Measurements from ENCODE around the gene KLHL7. TPM values are rescaled to one million over a fixed set of nuclear protein-coding genes. Genes with fewer than 3 reads are reported as not detected.
"Not testable (repeated sequence)": the region's sequence is repeated elsewhere in the genome, so short reads cannot be mapped to it uniquely, and the experiment has no call there.

The KLHL7 gene
- polyA plus RNA-seq, 3 donors from 2014 or later: 21.9 to 38.9 (median 27.7) TPM

DNA sequence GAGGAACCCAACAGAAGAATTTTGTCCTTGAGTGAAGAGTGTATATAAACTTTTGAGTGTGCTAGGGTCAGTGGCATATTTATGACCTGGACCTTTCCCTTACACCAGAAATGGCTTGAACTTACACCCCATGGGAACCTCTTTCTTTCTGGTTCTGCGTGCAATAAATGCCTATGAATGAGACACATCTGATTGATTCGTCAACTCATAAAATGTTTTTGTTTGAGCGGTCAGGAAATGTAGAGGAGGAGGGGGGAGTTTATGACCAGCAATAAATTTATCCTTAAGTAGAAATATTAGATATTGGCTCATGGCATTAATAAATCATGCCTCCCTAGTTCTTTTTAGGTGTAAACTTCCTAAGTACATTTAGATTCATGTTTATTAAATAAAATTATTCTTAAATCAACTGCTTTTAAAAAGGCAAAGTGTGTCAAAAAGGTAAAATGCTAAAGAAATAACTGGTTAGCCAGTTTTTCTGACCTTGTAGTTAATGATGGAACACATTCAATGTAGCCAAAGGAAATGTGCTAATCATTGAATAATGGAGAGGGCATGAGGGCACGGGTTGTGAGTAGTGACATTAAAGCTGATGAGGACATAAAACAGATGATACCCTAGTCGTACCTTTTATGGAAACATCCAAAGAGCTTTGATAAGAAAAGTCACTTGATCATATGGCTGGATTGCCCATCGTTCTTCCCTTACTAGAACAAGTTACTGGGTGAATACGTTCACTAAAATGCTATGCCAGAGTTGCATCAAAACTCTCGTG, 62.7 kb downstream of the KLHL7 start:
- no peak for DNase-seq
- H3K9me3 Mint-ChIP-seq: no peaks in the 10 kb centered on the region
- no peak overlapping the region for H3K27ac Mint-ChIP-seq
- H3K36me3 Mint-ChIP-seq: peaks cover 4 to 17% (median 8%) of the 10 kb centered on the region in 3 donors
- no peaks in the 10 kb centered on the region for H3K4me1 Mint-ChIP-seq
- H3K4me3 Mint-ChIP-seq: no peak overlapping the region
- no peaks in the 10 kb centered on the region for H3K27me3 Mint-ChIP-seq (ENCODE audit: low read depth in 3 of 3)

DNA sequence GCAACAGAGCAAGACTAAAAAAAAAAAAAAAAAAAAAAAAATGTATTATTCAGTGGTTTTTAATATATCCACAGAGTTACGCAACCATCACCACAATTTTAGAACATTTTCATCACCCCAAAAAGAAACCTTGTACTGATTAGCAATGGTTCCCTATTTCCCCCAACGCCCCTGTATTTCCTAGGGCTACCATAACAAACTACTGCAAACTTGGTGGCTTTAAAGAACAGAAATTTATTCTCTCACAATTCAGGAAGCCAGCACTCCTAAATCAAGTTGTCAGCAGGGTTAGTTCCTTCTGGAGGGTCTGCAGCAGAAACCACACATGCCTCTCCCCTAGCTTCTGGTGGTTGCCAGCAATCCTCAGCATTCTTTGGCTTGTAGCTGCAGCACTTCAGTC, 70.4 kb downstream of the KLHL7 start:
- Mint-ChIP-seq H3K9me3 (no peaks in the 10 kb centered on the region), H3K4me3 (no peak overlapping the region), H3K36me3 (peaks cover 0 to 17% (median 8%) of the 10 kb centered on the region in 3 donors), H3K4me1 (peaks cover 7 to 10% of the 10 kb centered on the region in 2 donors), H3K27ac (no peak overlapping the region), H3K27me3 (ENCODE audit: low read depth in 3 of 3) (peaks cover 0 to 5% (median under 1%) of the 10 kb centered on the region in 3 donors)
- no peak for DNase-seq

DNA sequence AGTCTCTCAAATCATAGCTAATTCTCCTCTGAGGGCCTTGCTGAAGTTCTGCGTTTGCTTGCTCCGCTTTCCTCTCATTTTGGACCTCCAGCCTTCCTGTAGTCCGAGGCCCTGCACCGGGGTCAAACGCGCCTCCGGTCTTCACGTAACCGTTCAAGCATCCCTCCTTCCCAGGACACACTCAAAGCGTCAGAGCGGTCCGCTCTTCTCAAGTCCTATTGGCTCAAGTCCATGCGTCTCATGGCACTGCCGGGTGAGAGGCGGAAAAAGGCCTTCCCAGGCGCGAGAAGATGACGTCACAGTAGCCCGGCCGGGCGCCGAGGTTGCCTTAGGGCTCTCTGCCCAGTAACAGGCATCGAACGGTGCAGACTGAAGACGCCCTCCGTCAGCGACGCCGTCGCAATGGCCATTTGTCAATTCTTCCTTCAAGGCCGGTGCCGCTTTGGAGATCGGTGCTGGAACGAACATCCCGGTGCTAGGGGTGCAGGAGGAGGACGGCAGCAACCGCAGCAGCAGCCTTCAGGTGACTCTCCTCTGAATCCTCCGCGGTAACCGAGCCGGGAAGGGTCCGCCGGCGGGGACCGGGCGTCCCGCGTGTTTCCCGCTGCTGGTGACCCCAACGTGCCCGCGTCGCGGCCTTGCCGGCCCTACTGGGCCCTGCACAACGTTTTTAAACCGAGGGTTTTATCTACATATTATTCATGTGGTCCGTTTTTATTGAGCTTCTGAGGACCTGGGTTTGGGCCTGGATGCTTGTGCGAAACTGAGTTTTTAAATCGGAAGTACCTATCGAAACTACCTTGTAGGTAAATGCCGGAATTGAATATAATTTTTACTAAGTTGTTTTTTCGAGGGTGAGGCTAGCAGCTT, 76.3 kb downstream of the KLHL7 start, which contains the start of gene NUP42:
TSS of gene NUP42 (plus strand) at position 365 of the 870 bp plus-strand sequence. CDS start at position 403, 38 bp downstream.
- Mint-ChIP-seq H3K36me3 (no peaks in the 10 kb centered on the region), H3K9me3 (peaks cover 0 to 2% (median 0%) of the 10 kb centered on the region in 6 donors), H3K27me3 (ENCODE audit: low read depth in 3 of 3) (peaks cover 8 to 19% (median 16%) of the 10 kb centered on the region in 3 donors), H3K27ac (peak within 1 kb of the TSS; percentile 97 to 99 (median 98)), H3K4me1 (peaks cover 35 to 64% of the 10 kb centered on the region in 2 donors), H3K4me3 (peak within 1 kb of the TSS; percentile 93 to 99 (median 96))
- peak; percentile 95 for DNase-seq

DNA sequence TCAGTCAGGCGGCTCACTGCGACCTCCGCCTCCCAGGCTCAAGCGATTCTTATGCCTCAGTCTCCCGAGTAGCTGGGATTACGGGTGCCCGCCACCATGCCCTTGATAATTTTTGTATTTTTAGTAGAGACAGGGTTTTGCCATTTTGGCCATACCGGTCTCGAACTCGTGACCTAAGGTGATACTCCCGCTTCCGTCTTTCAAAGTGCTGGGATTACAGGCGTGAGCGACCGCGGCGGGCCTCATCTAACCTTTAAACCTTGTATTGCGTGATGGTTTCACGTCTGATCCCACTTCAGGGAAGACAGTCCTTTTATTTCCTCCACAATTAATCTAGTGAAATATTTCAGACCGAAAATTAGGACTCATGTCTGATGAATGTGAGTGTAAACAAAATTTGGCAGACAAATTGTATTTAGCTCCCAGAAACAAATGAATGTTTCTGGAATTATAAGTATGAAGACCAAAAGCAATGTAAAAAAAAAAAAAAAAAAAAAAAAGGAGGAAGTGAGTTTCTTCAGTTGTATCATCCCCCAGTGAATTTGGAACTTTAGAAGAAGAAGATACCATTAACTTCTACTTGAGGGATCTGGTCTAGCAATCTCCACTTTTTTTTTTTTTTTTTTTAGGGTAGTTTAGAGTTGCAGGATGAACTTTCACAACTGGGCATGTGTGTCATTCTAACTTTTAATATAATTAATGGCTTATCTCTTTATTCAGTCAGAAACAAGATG, 77.9 kb downstream of the KLHL7 start:
- peak overlapping the region; percentile 74 to 96 (median 93) for H3K4me3 Mint-ChIP-seq
- peaks cover 0 to 6% (median 0%) of the 10 kb centered on the region in 3 donors for H3K36me3 Mint-ChIP-seq
- peaks cover 8 to 19% (median 16%) of the 10 kb centered on the region in 3 donors for H3K27me3 Mint-ChIP-seq (ENCODE audit: low read depth in 3 of 3)
- DNase-seq: no peak
- peaks cover 37 to 69% of the 10 kb centered on the region in 2 donors for H3K4me1 Mint-ChIP-seq
- peak overlapping the region; percentile 62 to 97 (median 82) for H3K27ac Mint-ChIP-seq
- peaks cover 0 to 2% (median 0%) of the 10 kb centered on the region in 6 donors for H3K9me3 Mint-ChIP-seq

DNA sequence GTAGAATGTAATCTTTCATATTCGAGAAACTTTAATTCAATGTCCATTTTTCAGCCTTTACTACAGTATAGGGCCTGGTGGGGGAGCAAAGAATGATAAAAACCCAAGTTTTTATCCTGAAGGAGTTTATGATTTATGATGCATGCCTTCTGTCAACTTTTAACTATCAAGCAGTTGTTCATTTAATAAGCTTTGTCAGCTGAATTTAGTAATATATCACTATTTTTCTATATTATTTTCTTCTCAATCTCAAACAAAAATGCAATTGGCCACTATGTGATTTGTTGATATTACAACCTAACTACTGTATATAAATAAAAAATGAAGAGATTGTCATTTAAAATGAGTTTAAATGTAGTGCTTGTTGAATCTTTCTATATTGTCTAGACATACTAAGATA, 78.7 kb downstream of the KLHL7 start:
- H3K9me3 Mint-ChIP-seq: peaks cover 0 to 2% (median 0%) of the 10 kb centered on the region in 6 donors
- H3K4me3 Mint-ChIP-seq: peak overlapping the region in 4 of 5 donors; percentile 2 to 38 (median 29)
- H3K27me3 Mint-ChIP-seq (ENCODE audit: low read depth in 3 of 3): peaks cover 8 to 19% (median 16%) of the 10 kb centered on the region in 3 donors
- H3K27ac Mint-ChIP-seq: peak overlapping the region in 1 of 6 donors; percentile 39
- peaks cover 0 to 6% (median 0%) of the 10 kb centered on the region in 3 donors for H3K36me3 Mint-ChIP-seq
- DNase-seq: no peak
- H3K4me1 Mint-ChIP-seq: peaks cover 37 to 69% of the 10 kb centered on the region in 2 donors

GRCh38 chr7:23184709-23185359, 79.2 kb downstream of the KLHL7 start:
- DNase-seq: no peak
- Mint-ChIP-seq H3K36me3 (peaks cover 0 to 6% (median 0%) of the 10 kb centered on the region in 3 donors), H3K9me3 (peaks cover 0 to 2% (median 0%) of the 10 kb centered on the region in 6 donors), H3K4me3 (no peak overlapping the region), H3K4me1 (peaks cover 37 to 69% of the 10 kb centered on the region in 2 donors), H3K27ac (peak overlapping the region in 2 of 6 donors; percentile 7 to 26), H3K27me3 (ENCODE audit: low read depth in 3 of 3) (peaks cover 8 to 19% (median 16%) of the 10 kb centered on the region in 3 donors)

DNA sequence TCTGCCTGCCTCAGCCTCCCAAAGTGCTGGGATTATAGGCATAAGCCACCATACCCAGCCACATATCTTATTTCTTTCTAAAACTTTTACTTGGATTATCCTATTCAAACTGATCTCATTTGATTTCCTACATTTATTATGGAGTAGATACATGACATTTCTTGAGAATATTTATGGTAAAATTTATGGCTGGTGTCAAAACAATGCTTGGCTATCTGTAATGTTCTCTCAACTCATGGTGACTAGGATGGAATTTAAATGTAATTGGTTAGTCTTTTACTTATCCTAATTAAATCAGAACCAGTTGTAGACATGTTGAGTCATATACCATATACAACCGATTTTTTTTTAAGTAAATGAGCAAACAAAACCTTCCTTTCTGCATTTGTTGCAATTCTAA, 80.4 kb downstream of the KLHL7 start:
- Mint-ChIP-seq H3K4me3 (no peak overlapping the region), H3K4me1 (peaks cover 29 to 62% of the 10 kb centered on the region in 2 donors), H3K27ac (no peak overlapping the region), H3K27me3 (ENCODE audit: low read depth in 3 of 3) (peaks cover 8 to 16% (median 15%) of the 10 kb centered on the region in 3 donors), H3K9me3 (peaks cover 0 to 2% (median 0%) of the 10 kb centered on the region in 6 donors), H3K36me3 (peaks cover under 1 to 9% (median 2%) of the 10 kb centered on the region in 3 donors)
- no peak for DNase-seq

- H3K4me1 Mint-ChIP-seq: peaks cover 1 to 22% of the 10 kb centered on the region in 2 donors
- no peaks in the 10 kb centered on the region for H3K9me3 Mint-ChIP-seq
- H3K4me3 Mint-ChIP-seq: no peak overlapping the region
- peaks cover 12 to 28% (median 12%) of the 10 kb centered on the region in 3 donors for H3K36me3 Mint-ChIP-seq
- H3K27ac Mint-ChIP-seq: no peak overlapping the region
- DNase-seq: no peak
- no peaks in the 10 kb centered on the region for H3K27me3 Mint-ChIP-seq (ENCODE audit: low read depth in 3 of 3)
Measured at GRCh38 chr7:23191022-23191421, 85.4 kb downstream of the KLHL7 start.

GRCh38 chr7:23193650-23194227, 88.2 kb downstream of the KLHL7 start:
- not testable (repeated sequence) for H3K4me1 Mint-ChIP-seq; H3K27me3 Mint-ChIP-seq (ENCODE audit: low read depth in 3 of 3); H3K27ac Mint-ChIP-seq; H3K4me3 Mint-ChIP-seq; DNase-seq; H3K9me3 Mint-ChIP-seq
- peaks cover 17 to 33% (median 21%) of the 10 kb centered on the region in 3 donors for H3K36me3 Mint-ChIP-seq

DNA sequence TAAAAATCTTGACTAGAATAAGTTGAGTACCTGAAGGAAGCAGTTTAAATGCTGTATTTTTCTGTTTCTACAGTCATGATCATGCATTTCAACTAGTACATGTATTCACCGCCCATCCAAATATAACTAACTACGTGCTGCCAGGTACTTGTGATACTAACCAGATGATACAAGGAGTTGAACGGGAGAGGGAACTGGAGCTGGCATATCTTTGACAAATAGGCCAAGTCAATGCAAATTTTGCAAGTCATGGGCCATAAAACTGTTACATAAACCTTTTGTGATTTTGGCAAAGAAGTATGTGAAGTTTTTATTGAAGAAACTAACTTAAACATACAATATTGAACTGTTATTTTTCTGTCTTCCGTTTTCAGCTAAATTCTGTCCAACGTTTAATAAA, 90.7 kb downstream of the KLHL7 start:
- Mint-ChIP-seq H3K27ac (no peak overlapping the region), H3K4me1 (peaks cover 0 to 2% of the 10 kb centered on the region in 2 donors), H3K4me3 (no peak overlapping the region), H3K27me3 (ENCODE audit: low read depth in 3 of 3) (no peaks in the 10 kb centered on the region), H3K36me3 (peaks cover 16 to 46% (median 26%) of the 10 kb centered on the region in 3 donors), H3K9me3 (no peaks in the 10 kb centered on the region)
- DNase-seq: no peak

DNA sequence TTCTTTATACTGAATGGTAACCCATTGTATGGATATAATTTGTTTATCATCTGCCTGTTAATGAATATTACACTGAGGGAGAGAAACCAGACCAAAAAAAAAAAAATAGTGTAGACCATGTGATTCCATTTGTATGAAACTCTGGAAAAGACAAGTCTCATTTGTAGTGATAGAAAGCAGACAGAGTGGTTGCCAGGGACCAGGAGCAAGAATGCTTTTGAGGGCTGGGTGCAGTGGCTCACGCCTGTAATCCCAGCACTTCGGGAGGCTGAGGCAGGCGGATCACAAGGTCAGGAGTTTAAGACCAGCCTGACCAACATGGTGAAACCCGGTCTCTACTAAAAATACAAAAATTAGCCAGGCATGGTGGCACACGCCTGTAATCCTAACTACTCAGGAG, 92.2 kb downstream of the KLHL7 start:
- not testable (repeated sequence) for DNase-seq; H3K4me1 Mint-ChIP-seq; H3K27me3 Mint-ChIP-seq (ENCODE audit: low read depth in 3 of 3); H3K9me3 Mint-ChIP-seq; H3K4me3 Mint-ChIP-seq
- H3K36me3 Mint-ChIP-seq: peaks cover 15 to 41% (median 27%) of the 10 kb centered on the region in 3 donors
- H3K27ac Mint-ChIP-seq: peak overlapping the region in 2 of 6 donors; percentile 12 to 55

DNA sequence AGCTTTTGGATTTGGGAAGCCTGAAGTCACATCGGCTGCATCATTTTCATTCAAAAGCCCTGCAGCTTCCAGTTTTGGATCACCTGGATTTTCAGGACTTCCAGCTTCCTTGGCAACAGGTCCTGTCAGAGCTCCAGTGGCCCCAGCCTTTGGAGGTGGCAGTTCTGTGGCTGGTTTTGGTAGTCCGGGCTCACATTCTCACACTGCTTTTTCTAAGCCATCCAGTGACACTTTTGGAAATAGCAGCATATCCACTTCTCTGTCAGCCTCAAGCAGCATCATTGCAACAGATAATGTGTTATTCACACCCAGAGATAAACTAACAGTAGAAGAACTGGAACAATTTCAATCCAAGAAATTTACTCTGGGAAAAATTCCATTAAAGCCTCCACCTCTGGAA, 94.7 kb downstream of the KLHL7 start:
- no peaks in the 10 kb centered on the region for H3K9me3 Mint-ChIP-seq
- DNase-seq: no peak
- peaks cover 26 to 54% (median 34%) of the 10 kb centered on the region in 3 donors for H3K36me3 Mint-ChIP-seq
- H3K27me3 Mint-ChIP-seq (ENCODE audit: low read depth in 3 of 3): peaks cover 0 to under 1% (median 0%) of the 10 kb centered on the region in 3 donors
- H3K4me1 Mint-ChIP-seq: peaks cover under 1 to 2% of the 10 kb centered on the region in 2 donors
- no peak overlapping the region for H3K27ac Mint-ChIP-seq
- no peak overlapping the region for H3K4me3 Mint-ChIP-seq

Measured in immature natural killer cell (primary cell).